Nephron (organoid): ENCODE results near the gene TRIM69.

Experiments
- H3K27ac Mint-ChIP-seq, 3 experiments: 2 replicates each; pipeline ENCODE4 v1.8.0; 2020; ENCODE audit warnings: mixed read lengths in 3 of 3, mild to moderate bottlenecking in 2 of 3, moderate library complexity in 1 of 3
- H3K27me3 Mint-ChIP-seq: 2 replicates; pipeline ENCODE4 v1.8.0; 2021; ENCODE audit warnings: low read depth, mild to moderate bottlenecking, moderate library complexity, mixed read lengths
- H3K36me3 Mint-ChIP-seq: 2 replicates; pipeline ENCODE4 v1.8.0; 2020; ENCODE audit warnings: low read depth, mixed read lengths
- H3K4me1 Mint-ChIP-seq: 2 replicates; pipeline ENCODE4 v1.8.0; 2020; ENCODE audit warnings: mixed read lengths
- H3K4me3 Mint-ChIP-seq, 3 experiments: 2 replicates each; pipeline ENCODE4 v1.8.0; 2020; ENCODE audit warnings: mild to moderate bottlenecking in 3 of 3, mixed read lengths in 3 of 3, moderate library complexity in 2 of 3
- H3K9me3 Mint-ChIP-seq: 2 replicates; pipeline ENCODE4 v1.8.0; 2020; ENCODE audit warnings: mixed read lengths
- CTCF ChIP-seq, 3 experiments: fragments of 200-600 bp; sonication (generic); IDR thresholded peaks; one replicate each; pipeline ENCODE4 v1.5.0; 2021; ENCODE audit warnings: antibody characterized with exemption in 3 of 3; ENCODE audit not compliant: unreplicated experiment in 3 of 3

TRIM69 gene

GRCh38 chr15:44801364-44801763 lies 65.0 kb downstream of the TRIM69 start:
- Mint-ChIP-seq H3K4me1 (peaks cover 12% of the 10 kb centered on the region), H3K27me3 (peaks cover 27% of the 10 kb centered on the region), H3K27ac (no peak overlapping the region), H3K36me3 (no peaks in the 10 kb centered on the region), H3K9me3 (no peaks in the 10 kb centered on the region), H3K4me3 (no peak overlapping the region)
- no peak for TF ChIP-seq CTCF (IDR thresholded peaks at IDR 0.05; ENCODE audit: unreplicated experiment in 3 of 3)

GRCh38 chr15:44801797-44802196 lies 65.5 kb downstream of the TRIM69 start:
- H3K4me3 Mint-ChIP-seq: no peak overlapping the region
- H3K36me3 Mint-ChIP-seq: no peaks in the 10 kb centered on the region
- H3K27me3 Mint-ChIP-seq: peaks cover 30% of the 10 kb centered on the region
- H3K27ac Mint-ChIP-seq: no peak overlapping the region
- H3K9me3 Mint-ChIP-seq: no peaks in the 10 kb centered on the region
- no peak for TF ChIP-seq CTCF (IDR thresholded peaks at IDR 0.05; ENCODE audit: unreplicated experiment in 3 of 3)
- H3K4me1 Mint-ChIP-seq: peaks cover 12% of the 10 kb centered on the region

- Mint-ChIP-seq H3K36me3 (no peaks in the 10 kb centered on the region), H3K4me3 (no peak overlapping the region), H3K4me1 (peaks cover 12% of the 10 kb centered on the region), H3K9me3 (no peaks in the 10 kb centered on the region), H3K27me3 (peaks cover 34% of the 10 kb centered on the region), H3K27ac (no peak overlapping the region)
- no peak for TF ChIP-seq CTCF (IDR thresholded peaks at IDR 0.05; ENCODE audit: unreplicated experiment in 3 of 3)
Measured at GRCh38 chr15:44802336-44802735, 66.0 kb downstream of the TRIM69 start.

- Mint-ChIP-seq H3K4me3 (no peak overlapping the region), H3K36me3 (no peaks in the 10 kb centered on the region), H3K27me3 (peaks cover 46% of the 10 kb centered on the region), H3K27ac (no peak overlapping the region), H3K9me3 (no peaks in the 10 kb centered on the region), H3K4me1 (peaks cover 4% of the 10 kb centered on the region)
- no peak for TF ChIP-seq CTCF (IDR thresholded peaks at IDR 0.05; ENCODE audit: unreplicated experiment in 3 of 3)
Measured at GRCh38 chr15:44804298-44805046, 68.1 kb downstream of the TRIM69 start.

GRCh38 chr15:44808557-44808956 lies 72.2 kb downstream of the TRIM69 start:
- H3K27me3 Mint-ChIP-seq: peaks cover 57% of the 10 kb centered on the region
- no peak overlapping the region for H3K27ac Mint-ChIP-seq
- H3K36me3 Mint-ChIP-seq: no peaks in the 10 kb centered on the region
- no peak overlapping the region for H3K4me3 Mint-ChIP-seq
- TF ChIP-seq CTCF (IDR thresholded peaks at IDR 0.05; ENCODE audit: unreplicated experiment in 3 of 3): no peak
- no peaks in the 10 kb centered on the region for H3K4me1 Mint-ChIP-seq
- no peaks in the 10 kb centered on the region for H3K9me3 Mint-ChIP-seq

- H3K9me3 Mint-ChIP-seq: no peaks in the 10 kb centered on the region
- no peak for TF ChIP-seq CTCF (IDR thresholded peaks at IDR 0.05; ENCODE audit: unreplicated experiment in 3 of 3)
- H3K4me1 Mint-ChIP-seq: no peaks in the 10 kb centered on the region
- no peak overlapping the region for H3K4me3 Mint-ChIP-seq
- H3K27ac Mint-ChIP-seq: no peak overlapping the region
- H3K36me3 Mint-ChIP-seq: no peaks in the 10 kb centered on the region
- peaks cover 55% of the 10 kb centered on the region for H3K27me3 Mint-ChIP-seq
Measured at GRCh38 chr15:44810237-44810636, 73.9 kb downstream of the TRIM69 start.
